ENCODE data around the gene XCR1.

XCR1 gene

GRCh38 chr3:46022909-46023785 lies 4.1 kb downstream of the XCR1 start:
- H3K27ac ChIP-seq (ENCODE audit: extremely low read depth, low read depth, low read length): no peak overlapping the region
- no peaks in the 10 kb centered on the region for H3K9me3 ChIP-seq (ENCODE audit: control insufficient read depth, insufficient read depth, low read depth, low read length)
- no peak overlapping the region for H3K4me3 ChIP-seq (ENCODE audit: low read depth, low read length)
- TF ChIP-seq SETDB1 (IDR thresholded peaks at IDR 0.05; ENCODE audit: insufficient read length, low read length) (no peak), ZNF350 (tag by site-specific recombination; IDR thresholded peaks at IDR 0.05) (no peak), ZNF777 (tag by site-specific recombination; IDR thresholded peaks at IDR 0.05; ENCODE audit: borderline replicate concordance) (no peak), ZNF10 (tag by site-specific recombination; IDR thresholded peaks at IDR 0.05) (no peak), ZBTB8A (tag by site-specific recombination; IDR thresholded peaks at IDR 0.05) (no peak), REPIN1 (tag by site-specific recombination; IDR thresholded peaks at IDR 0.05; ENCODE audit: low read depth) (no peak), ZNF548 (tag by site-specific recombination; IDR thresholded peaks at IDR 0.05) (no peak), ZNF580 (tag by site-specific recombination; IDR thresholded peaks at IDR 0.05) (no peak), ZSCAN16 (tag by site-specific recombination; IDR thresholded peaks at IDR 0.05) (no peak), ZNF624 (tag by site-specific recombination; IDR thresholded peaks at IDR 0.05) (no peak), RBAK (tag by site-specific recombination; IDR thresholded peaks at IDR 0.05) (no peak), ZSCAN18 (tag by site-specific recombination; IDR thresholded peaks at IDR 0.05) (no peak), ZNF664 (tag by site-specific recombination; IDR thresholded peaks at IDR 0.05) (no peak), ZNF510 (tag by site-specific recombination; IDR thresholded peaks at IDR 0.05; ENCODE audit: insufficient replicate concordance) (no peak), ZBTB48 (tag by site-specific recombination; IDR thresholded peaks at IDR 0.05) (no peak), ZNF623 (tag by site-specific recombination; IDR thresholded peaks at IDR 0.05) (no peak), ZNF521 (tag by site-specific recombination; IDR thresholded peaks at IDR 0.05) (no peak)
- no peaks in the 10 kb centered on the region for H3K36me3 ChIP-seq (ENCODE audit: control insufficient read depth in 2 of 2, insufficient read depth in 1 of 2, low read length in 2 of 2)
- CTCF ChIA-PET: no interaction called here
- POLR2A ChIA-PET: no interaction called here
- no peaks in the 10 kb centered on the region for H3K4me1 ChIP-seq (ENCODE audit: control insufficient read depth, insufficient read depth, low read length)

GRCh38 chr3:46021516-46021915 lies 5.8 kb downstream of the XCR1 start:
- no peak overlapping the region for H3K4me3 ChIP-seq (ENCODE audit: low read depth, low read length)
- H3K9me3 ChIP-seq (ENCODE audit: control insufficient read depth, insufficient read depth, low read depth, low read length): no peaks in the 10 kb centered on the region
- POLR2A ChIA-PET: no interaction called here
- H3K27ac ChIP-seq (ENCODE audit: extremely low read depth, low read depth, low read length): no peak overlapping the region
- CTCF ChIA-PET: no interaction called here
- no peaks in the 10 kb centered on the region for H3K36me3 ChIP-seq (ENCODE audit: control insufficient read depth in 2 of 2, insufficient read depth in 1 of 2, low read length in 2 of 2)
- H3K4me1 ChIP-seq (ENCODE audit: control insufficient read depth, insufficient read depth, low read length): no peaks in the 10 kb centered on the region
- TF ChIP-seq ZNF777 (tag by site-specific recombination; IDR thresholded peaks at IDR 0.05; ENCODE audit: borderline replicate concordance) (no peak), ZEB2 (tag by site-specific recombination; IDR thresholded peaks at IDR 0.05) (no peak), REST (tag by site-specific recombination; IDR thresholded peaks at IDR 0.05) (no peak), ZBTB6 (tag by site-specific recombination; IDR thresholded peaks at IDR 0.05) (no peak)

Measured in HEK293 (cell line).